Naive B cell (primary cell): ENCODE results near the gene MAPK8IP2. TPM values are rescaled to one million over a fixed set of nuclear protein-coding genes. Genes with fewer than 3 reads are reported as not detected.

Experiments
- ATAC-seq, 2 donors: fragments of 150-1000 bp; cut with Tn5 transposase; 2 replicates each; pipeline ENCODE4 v1.10.0; 2021; ENCODE audit warnings: low read depth in 2 of 2, mild to moderate bottlenecking in 2 of 2, moderate library complexity in 2 of 2
- DNase-seq: peaks from one replicate; pipeline ENCODE4 v3.0.0; 2022
- H3K27ac Mint-ChIP-seq, 6 donors: one replicate each; pipeline ENCODE4 v1.8.0; 2020 to 2022; ENCODE audit warnings: mild to moderate bottlenecking in 6 of 6, mixed read lengths in 6 of 6, moderate library complexity in 5 of 6, inconsistent platforms in 2 of 6
- H3K27me3 Mint-ChIP-seq, 3 donors: one replicate each; pipeline ENCODE4 v1.8.0; 2021 to 2022; ENCODE audit warnings: mixed read lengths in 3 of 3, mild to moderate bottlenecking in 1 of 3
- H3K36me3 Mint-ChIP-seq, 2 donors: one replicate each; pipeline ENCODE4 v1.8.0; 2020 to 2022; ENCODE audit warnings: mixed read lengths in 2 of 2, inconsistent platforms in 1 of 2, mild to moderate bottlenecking in 1 of 2
- H3K4me1 Mint-ChIP-seq, 3 donors: one replicate each; pipeline ENCODE4 v1.8.0; 2020 to 2022; ENCODE audit warnings: mixed read lengths in 3 of 3, inconsistent platforms in 1 of 3, mild to moderate bottlenecking in 1 of 3, moderate library complexity in 1 of 3
- H3K4me3 Mint-ChIP-seq, 8 donors: one replicate each; pipeline ENCODE4 v1.8.0; 2020 to 2022; ENCODE audit warnings: mild to moderate bottlenecking in 8 of 8, mixed read lengths in 8 of 8, moderate library complexity in 8 of 8, inconsistent platforms in 2 of 8
- H3K9me3 Mint-ChIP-seq, 7 donors: one replicate each; pipeline ENCODE4 v1.8.0; 2020 to 2022; ENCODE audit warnings: mixed read lengths in 7 of 7, mild to moderate bottlenecking in 5 of 7, inconsistent platforms in 2 of 7, moderate library complexity in 1 of 7
- polyA plus RNA-seq, 6 donors: library from polyadenylated mRNA; unstranded; fragments of 300-500 nt; fragmentation: Illumina TruSeq; gene quantifications; one replicate each; pipeline ENCODE4 v1.2.3, GENCODE V29; 2021; ENCODE audit warnings: low read depth in 6 of 6

MAPK8IP2 gene
- polyA plus RNA-seq, 6 donors from 2014 or later = 0.04 TPM; not detected in 5

DNA sequence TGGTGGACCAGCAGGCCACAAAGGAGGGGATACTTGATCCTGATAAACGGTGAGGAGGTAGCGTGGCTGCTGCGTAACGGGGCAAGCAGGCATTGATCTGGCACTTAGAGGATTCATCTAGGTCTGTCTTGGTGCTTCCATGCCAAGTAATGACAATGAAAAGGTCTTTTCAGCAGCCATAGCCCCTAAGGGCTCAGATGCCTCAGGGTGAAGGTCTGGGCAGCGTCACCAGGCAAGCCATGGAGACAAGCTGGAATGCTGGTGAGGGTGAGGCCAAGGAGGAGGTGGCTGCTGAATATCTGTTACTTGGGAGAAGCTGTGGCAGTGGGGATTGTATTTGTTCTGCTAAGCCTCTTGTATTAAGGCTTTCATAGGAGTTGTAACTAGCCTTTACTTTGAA, 13.2 kb upstream of the MAPK8IP2 start:
- DNase-seq = no peak
- ATAC-seq = no peak
- H3K27me3 Mint-ChIP-seq = no peaks in the 10 kb centered on the region
- no peak overlapping the region for H3K27ac Mint-ChIP-seq
- peaks cover 0 to 8% (median 8%) of the 10 kb centered on the region in 3 donors for H3K4me1 Mint-ChIP-seq
- peaks cover 0 to 4% of the 10 kb centered on the region in 2 donors for H3K36me3 Mint-ChIP-seq
- no peak overlapping the region for H3K4me3 Mint-ChIP-seq
- no peaks in the 10 kb centered on the region for H3K9me3 Mint-ChIP-seq

DNA sequence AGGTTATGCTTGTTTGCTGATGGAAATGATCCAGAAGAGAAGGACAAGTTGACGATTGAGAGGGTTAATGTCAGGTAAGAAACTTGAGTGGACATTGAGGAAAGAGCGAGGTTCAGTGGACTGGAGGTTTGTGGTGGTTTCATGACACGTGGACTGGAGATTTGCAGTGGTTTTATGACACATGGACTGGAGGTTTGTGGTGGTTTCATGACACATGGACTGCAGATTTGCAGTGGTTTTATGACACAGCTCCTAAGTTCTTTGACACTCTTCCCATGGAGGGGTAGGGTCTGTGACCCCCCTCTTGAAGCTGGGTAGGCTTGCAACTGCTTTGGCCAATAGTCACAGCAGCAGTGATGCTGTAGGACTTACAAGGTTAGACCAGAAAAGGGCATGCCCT, 5.4 kb upstream of the MAPK8IP2 start:
- no peak for ATAC-seq
- Mint-ChIP-seq H3K36me3 (peaks cover 12 to 15% of the 10 kb centered on the region in 2 donors), H3K4me1 (peaks cover 0 to 5% (median 0%) of the 10 kb centered on the region in 3 donors), H3K4me3 (no peak overlapping the region), H3K27ac (peak overlapping the region in 2 of 6 donors; percentile 24 to 82), H3K9me3 (peaks cover 0 to 3% (median 0%) of the 10 kb centered on the region in 7 donors), H3K27me3 (peaks cover 7 to 26% (median 13%) of the 10 kb centered on the region in 3 donors)
- no peak for DNase-seq

DNA sequence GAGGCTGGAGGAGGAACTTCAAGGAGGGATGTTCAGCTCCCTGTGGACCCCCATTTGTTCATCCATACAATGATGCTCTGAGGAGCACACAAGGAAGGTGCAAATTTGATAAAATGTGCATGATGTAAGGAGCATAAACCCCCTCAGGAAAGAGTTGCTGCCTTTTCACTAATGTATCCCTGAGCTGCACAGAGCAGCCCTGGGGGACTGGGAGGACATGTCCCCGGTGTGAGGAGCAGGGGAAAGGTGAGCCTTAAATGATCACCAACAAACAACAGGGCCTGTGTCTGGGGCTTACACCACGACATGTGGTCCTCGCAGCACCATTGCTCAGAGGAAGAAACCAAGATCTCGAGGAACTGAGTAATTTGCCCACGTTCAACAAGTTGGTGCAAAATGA, 3.5 kb upstream of the MAPK8IP2 start:
- H3K9me3 Mint-ChIP-seq = peaks cover 0 to 4% (median 0%) of the 10 kb centered on the region in 7 donors
- H3K4me3 Mint-ChIP-seq = no peak overlapping the region

DNA sequence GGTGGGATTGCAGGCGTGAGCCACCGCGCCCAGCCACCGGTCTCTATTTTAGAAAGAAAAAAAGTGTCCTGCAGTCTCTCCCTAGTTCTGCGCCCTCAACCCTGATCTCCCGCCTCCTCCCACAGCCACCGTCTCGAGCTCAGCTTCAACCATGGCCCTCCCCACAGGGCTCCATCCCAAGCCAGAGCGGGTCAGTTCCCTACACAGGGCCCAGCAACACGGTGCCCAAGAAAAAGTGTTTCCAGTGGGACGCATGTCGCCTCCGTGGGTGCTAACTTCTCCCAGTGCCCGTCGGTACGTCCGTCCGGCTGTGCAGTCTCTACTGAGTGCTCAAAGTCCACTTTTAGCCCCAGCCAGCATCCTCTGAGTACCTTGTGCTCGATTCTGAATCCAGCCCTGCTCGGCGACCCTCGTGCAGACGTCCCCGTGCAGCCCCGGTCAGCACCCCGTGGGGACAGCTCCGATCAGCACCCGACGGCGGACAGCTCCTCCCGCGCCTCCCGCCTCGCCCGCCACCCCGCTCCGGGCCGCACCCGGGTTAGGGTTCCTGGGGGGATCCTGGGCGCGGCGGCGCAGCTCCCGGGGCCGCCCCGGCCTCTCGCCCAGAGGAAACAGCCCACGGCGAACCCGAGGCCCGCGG, 657 bp upstream of the MAPK8IP2 start:
- Mint-ChIP-seq H3K4me1 (peaks cover 8 to 18% (median 10%) of the 10 kb centered on the region in 3 donors), H3K27me3 (peaks cover 22 to 54% (median 38%) of the 10 kb centered on the region in 3 donors), H3K27ac (peak overlapping the region in 3 of 6 donors; percentile 36 to 90 (median 42)), H3K36me3 (peaks cover 11 to 12% of the 10 kb centered on the region in 2 donors), H3K9me3 (peaks cover 0 to 4% (median 0%) of the 10 kb centered on the region in 7 donors), H3K4me3 (peak overlapping the region; percentile 12 to 80 (median 58))
- DNase-seq (peak; percentile 61), ATAC-seq (peak; percentile 86 to 87)

More for the DNA sequence above, 3.5 kb upstream of the MAPK8IP2 start:
- Mint-ChIP-seq H3K27me3 (peaks cover 13 to 34% (median 21%) of the 10 kb centered on the region in 3 donors), H3K27ac (no peak overlapping the region), H3K4me1 (peaks cover 6 to 12% (median 7%) of the 10 kb centered on the region in 3 donors), H3K36me3 (peaks cover 11 to 12% of the 10 kb centered on the region in 2 donors)
- no peak for ATAC-seq
- no peak for DNase-seq

DNA sequence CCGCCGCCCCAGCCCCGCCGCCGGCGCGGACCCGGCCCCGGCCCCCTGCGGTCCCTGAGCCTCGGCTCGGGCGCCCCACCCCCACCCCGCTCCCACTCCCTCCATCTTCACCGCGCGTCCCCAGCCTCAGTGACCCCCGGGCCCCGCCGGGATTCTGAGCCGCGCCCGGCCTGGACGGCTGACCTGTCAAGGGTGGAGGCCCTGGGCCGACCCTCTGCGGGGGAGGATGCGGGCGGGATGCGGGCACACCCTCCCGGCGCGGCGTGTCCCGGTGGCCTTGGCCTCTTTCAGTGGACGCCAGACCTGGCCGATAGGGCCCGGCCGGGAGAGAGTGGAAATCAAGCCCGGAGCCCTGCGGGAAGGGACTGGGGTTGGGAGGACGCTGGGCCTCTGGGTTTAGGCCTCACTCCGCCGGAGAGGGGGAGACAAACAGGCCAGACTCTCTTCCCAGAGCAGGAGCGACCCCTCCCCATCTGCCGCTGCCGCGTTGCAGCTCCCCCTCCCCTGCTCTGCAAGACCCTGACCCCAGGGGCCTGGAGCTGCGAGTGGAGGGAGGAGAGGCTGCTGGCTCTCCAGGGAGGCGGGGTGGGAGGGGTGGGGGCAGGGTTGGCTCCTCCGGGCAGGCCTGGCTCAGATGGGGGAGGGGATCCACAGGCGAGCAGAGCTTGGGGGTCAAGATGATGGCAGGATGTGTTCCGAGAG, 525 bp downstream of the MAPK8IP2 start:
- Mint-ChIP-seq H3K27ac (no peak overlapping the region), H3K4me3 (peak overlapping the region; percentile 51 to 90 (median 76)), H3K9me3 (peaks cover 0 to 4% (median 0%) of the 10 kb centered on the region in 7 donors), H3K36me3 (peaks cover 11 to 12% of the 10 kb centered on the region in 2 donors), H3K27me3 (peaks cover 22 to 66% (median 48%) of the 10 kb centered on the region in 3 donors), H3K4me1 (peaks cover 8 to 18% (median 10%) of the 10 kb centered on the region in 3 donors)
- no peak for DNase-seq
- ATAC-seq = no peak

DNA sequence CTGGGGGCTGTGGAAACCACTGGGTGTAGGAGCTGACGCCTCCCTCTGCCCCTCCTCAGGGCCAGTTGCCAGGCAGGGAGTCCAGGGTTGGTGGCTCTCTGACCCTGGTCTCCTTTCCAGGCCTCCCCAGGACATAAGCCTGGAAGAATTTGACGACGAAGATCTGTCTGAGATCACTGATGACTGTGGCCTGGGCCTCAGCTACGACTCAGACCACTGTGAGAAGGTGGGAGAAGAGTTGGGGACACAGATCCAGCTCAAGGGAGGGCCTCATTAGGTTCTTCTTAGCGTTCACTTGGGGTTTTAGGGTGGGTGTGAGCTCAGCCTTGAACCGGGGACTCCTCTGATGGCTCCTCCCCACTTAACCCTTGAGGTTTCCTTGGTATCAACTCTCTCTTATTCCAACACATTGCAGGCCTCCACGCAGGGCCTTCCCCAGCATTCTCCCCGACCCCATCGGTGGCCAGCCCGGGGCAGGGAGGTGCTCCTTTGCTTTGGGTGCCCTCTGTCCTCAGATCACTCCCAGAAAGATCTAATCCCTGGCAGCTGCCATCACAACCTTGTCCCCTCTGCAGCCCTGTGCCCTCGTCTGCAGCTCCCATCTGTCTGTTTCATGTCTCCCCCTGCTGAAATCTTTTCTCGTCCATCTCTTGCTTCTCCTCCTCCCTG, 1.2 kb downstream of the MAPK8IP2 start:
- Mint-ChIP-seq H3K4me1 (peaks cover 8 to 18% (median 10%) of the 10 kb centered on the region in 3 donors), H3K27ac (peak overlapping the region in 2 of 6 donors; percentile 8 to 72), H3K4me3 (peak overlapping the region; percentile 51 to 90 (median 76)), H3K36me3 (peaks cover 8% of the 10 kb centered on the region in 2 donors), H3K27me3 (peaks cover 22 to 69% (median 53%) of the 10 kb centered on the region in 3 donors), H3K9me3 (peaks cover 0 to 4% (median 0%) of the 10 kb centered on the region in 7 donors)
- ATAC-seq (no peak), DNase-seq (no peak)

DNA sequence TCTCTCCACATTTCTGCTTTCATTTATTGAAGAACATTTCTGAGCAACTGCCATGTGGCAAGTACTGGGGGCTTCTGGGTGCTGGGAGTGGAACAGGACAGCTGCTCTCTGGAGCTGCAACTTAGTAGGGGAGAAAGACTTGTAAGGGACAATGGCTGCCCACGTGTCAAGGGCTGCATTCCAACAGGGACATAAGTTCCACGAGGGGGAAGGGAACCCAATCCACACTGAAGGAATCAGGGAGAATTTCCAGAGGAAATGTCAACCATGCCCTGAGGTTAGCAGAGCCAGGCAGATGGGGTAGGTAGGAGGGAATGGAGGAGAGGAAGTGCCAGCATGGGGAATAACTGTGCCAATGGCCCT, 1.7 kb downstream of the MAPK8IP2 start:
- ATAC-seq = no peak
- H3K36me3 Mint-ChIP-seq = peaks cover 3% of the 10 kb centered on the region in 2 donors
- H3K4me3 Mint-ChIP-seq = peak overlapping the region in 7 of 8 donors; percentile 46 to 90 (median 73)
- peaks cover 0 to 4% (median 0%) of the 10 kb centered on the region in 7 donors for H3K9me3 Mint-ChIP-seq
- no peak for DNase-seq
- H3K4me1 Mint-ChIP-seq = peaks cover 8 to 18% (median 10%) of the 10 kb centered on the region in 3 donors
- H3K27ac Mint-ChIP-seq = no peak overlapping the region
- peaks cover 25 to 69% (median 53%) of the 10 kb centered on the region in 3 donors for H3K27me3 Mint-ChIP-seq

DNA sequence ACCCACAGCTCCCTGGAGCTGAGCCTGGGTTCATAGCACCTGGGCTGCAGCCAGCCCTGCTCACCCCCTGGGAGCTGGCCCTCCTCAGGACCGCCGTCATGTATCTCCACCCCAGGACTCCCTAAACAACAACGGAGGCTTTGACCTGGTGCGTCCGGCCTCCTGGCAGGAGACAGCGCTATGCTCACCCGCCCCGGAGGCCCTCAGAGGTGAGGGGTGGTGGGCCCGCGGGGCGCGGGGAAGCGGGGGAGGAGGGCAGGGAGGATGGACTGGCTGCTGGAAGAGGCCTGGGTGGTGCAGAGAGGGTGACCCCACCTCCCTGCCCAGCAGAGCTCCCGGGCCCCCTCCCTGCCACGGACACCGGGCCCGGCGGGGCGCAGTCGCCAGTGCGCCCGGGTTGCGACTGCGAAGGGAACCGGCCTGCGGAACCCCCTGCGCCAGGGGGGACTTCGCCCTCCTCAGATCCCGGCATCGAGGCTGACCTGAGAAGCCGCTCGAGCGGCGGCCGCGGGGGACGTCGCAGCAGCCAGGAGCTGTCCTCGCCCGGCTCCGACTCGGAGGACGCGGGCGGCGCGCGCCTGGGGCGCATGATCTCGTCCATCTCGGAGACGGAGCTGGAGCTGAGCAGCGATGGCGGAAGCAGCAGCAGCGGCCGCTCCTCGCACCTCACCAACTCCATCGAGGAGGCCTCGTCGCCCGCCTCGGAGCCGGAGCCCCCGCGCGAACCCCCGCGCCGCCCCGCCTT, 3.1 kb downstream of the MAPK8IP2 start:
- H3K27me3 Mint-ChIP-seq = peaks cover 24 to 68% (median 63%) of the 10 kb centered on the region in 3 donors
- H3K9me3 Mint-ChIP-seq = peaks cover 0 to 4% (median 0%) of the 10 kb centered on the region in 7 donors
- peaks cover 8 to 18% (median 10%) of the 10 kb centered on the region in 3 donors for H3K4me1 Mint-ChIP-seq
- no peak overlapping the region for H3K4me3 Mint-ChIP-seq
- no peak for ATAC-seq
- no peak for DNase-seq
- H3K36me3 Mint-ChIP-seq = no peaks in the 10 kb centered on the region
- no peak overlapping the region for H3K27ac Mint-ChIP-seq

DNA sequence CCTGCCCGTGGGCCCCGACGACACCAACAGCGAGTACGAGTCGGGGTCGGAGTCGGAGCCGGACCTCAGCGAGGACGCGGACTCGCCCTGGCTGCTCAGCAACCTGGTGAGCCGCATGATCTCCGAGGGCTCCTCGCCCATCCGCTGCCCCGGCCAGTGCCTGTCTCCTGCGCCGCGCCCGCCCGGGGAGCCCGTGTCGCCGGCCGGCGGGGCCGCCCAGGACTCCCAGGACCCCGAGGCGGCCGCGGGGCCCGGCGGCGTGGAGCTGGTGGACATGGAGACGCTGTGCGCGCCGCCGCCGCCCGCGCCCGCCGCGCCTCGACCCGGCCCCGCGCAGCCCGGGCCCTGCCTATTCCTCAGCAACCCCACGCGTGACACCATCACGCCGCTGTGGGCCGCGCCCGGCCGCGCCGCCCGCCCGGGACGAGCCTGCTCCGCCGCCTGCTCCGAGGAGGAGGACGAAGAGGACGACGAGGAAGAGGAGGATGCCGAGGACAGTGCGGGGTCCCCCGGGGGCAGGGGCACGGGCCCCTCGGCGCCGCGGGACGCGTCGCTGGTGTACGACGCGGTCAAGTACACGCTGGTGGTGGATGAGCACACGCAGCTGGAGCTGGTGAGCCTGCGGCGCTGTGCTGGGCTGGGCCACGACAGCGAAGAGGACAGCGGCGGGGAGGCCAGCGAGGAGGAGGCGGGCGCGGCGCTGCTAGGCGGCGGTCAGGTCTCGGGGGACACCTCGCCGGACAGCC, 3.8 kb downstream of the MAPK8IP2 start:
- ATAC-seq (no peak), DNase-seq (no peak)
- no peak overlapping the region for H3K4me3 Mint-ChIP-seq
- peaks cover 24 to 75% (median 70%) of the 10 kb centered on the region in 3 donors for H3K27me3 Mint-ChIP-seq
- H3K4me1 Mint-ChIP-seq = peaks cover 8 to 18% (median 10%) of the 10 kb centered on the region in 3 donors
- no peaks in the 10 kb centered on the region for H3K36me3 Mint-ChIP-seq
- H3K9me3 Mint-ChIP-seq = peaks cover 0 to 4% (median 0%) of the 10 kb centered on the region in 7 donors
- no peak overlapping the region for H3K27ac Mint-ChIP-seq

DNA sequence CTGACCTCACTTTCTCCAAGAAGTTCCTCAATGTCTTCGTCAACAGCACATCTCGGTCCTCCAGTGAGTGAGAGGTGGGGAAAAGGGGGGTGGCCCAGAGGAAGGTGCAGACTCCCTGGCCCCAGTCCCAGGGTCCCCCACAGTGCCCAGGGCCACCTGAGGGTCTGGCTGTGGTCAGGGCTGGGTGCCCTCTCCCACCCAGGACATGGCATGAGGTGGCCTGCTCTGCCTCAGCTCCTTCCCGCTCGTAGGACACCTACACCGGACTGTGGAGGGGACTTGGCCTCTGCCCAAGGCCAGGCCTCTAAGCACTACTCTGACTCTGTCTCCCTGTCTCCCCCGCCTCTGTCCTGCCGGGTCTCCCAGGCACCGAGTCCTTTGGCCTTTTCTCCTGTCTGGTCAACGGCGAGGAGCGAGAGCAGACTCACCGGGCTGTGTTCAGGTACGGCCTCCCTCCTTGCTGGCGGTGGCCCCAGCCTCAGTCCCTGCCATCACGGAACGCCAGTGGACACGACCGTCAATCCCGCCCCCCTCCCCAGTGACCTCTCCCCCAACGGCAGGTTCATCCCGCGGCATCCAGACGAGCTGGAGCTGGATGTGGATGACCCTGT, 4.5 kb downstream of the MAPK8IP2 start:
- Mint-ChIP-seq H3K36me3 (no peaks in the 10 kb centered on the region), H3K27me3 (peaks cover 21 to 75% (median 71%) of the 10 kb centered on the region in 3 donors), H3K9me3 (peaks cover 0 to 4% (median 0%) of the 10 kb centered on the region in 7 donors), H3K4me3 (no peak overlapping the region), H3K4me1 (peaks cover 8 to 13% (median 10%) of the 10 kb centered on the region in 3 donors), H3K27ac (no peak overlapping the region)
- DNase-seq = no peak
- no peak for ATAC-seq

DNA sequence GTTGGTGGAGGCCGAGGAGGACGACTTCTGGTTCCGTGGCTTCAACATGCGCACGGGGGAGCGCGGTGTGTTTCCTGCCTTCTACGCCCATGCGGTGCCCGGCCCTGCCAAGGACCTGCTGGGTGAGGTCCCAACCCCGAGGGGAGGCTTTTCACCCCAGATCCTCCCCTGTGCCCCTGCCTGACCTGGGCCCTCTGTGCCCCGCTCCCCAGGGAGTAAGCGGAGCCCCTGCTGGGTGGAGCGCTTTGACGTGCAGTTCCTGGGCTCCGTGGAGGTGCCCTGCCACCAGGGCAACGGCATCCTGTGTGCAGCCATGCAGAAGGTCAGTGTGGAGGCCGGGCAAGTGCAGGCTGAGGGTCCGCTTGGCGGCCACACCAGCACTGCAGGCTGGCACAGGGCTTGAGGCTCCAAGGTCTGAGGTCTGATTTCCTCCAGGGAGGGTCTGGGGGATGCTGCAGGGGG, 5.1 kb downstream of the MAPK8IP2 start:
- ATAC-seq (no peak), DNase-seq (no peak)
- Mint-ChIP-seq H3K27me3 (peaks cover 21 to 79% (median 76%) of the 10 kb centered on the region in 3 donors), H3K36me3 (no peaks in the 10 kb centered on the region), H3K4me1 (peaks cover 8 to 13% (median 10%) of the 10 kb centered on the region in 3 donors), H3K4me3 (no peak overlapping the region), H3K9me3 (peaks cover 0 to 4% (median 0%) of the 10 kb centered on the region in 7 donors), H3K27ac (no peak overlapping the region)
